ENCODE results near the gene ERH.

Gene ERH

GRCh38 chr14:69355154-69355597 is 42.9 kb downstream of the ERH start:
- DNase-seq, result no peak

GRCh38 chr14:69354383-69355153 is 43.5 kb downstream of the ERH start:
- peak; percentile 78 for DNase-seq

- DNase-seq, result no peak
Observed at GRCh38 chr14:69353168-69353567, 44.9 kb downstream of the ERH start.

GRCh38 chr14:69351911-69352310 is 46.2 kb downstream of the ERH start:
- no peak for DNase-seq

GRCh38 chr14:69351385-69351784 is 46.7 kb downstream of the ERH start:
- DNase-seq, result no peak

GRCh38 chr14:69350892-69351291 is 47.2 kb downstream of the ERH start:
- no peak for DNase-seq

GRCh38 chr14:69349091-69349777 is 48.9 kb downstream of the ERH start:
- DNase-seq, result no peak

GRCh38 chr14:69346710-69347109 is 51.4 kb downstream of the ERH start:
- DNase-seq, result no peak

GRCh38 chr14:69345402-69345801 is 52.7 kb downstream of the ERH start:
- no peak for DNase-seq

GRCh38 chr14:69344171-69344570 is 53.9 kb downstream of the ERH start:
- DNase-seq, result no peak

GRCh38 chr14:69342928-69343525 is 55.1 kb downstream of the ERH start:
- no peak for DNase-seq

- no peak for DNase-seq
Observed at GRCh38 chr14:69339426-69339825, 58.7 kb downstream of the ERH start.

GRCh38 chr14:69337984-69338383 is 60.1 kb downstream of the ERH start:
- DNase-seq, result no peak

GRCh38 chr14:69335371-69335771 is 62.7 kb downstream of the ERH start:
- DNase-seq, result no peak

GRCh38 chr14:69334576-69334975 is 63.5 kb downstream of the ERH start:
- no peak for DNase-seq

- no peak for DNase-seq
Observed at GRCh38 chr14:69333791-69334337, 64.2 kb downstream of the ERH start.

GRCh38 chr14:69332782-69333395 is 65.2 kb downstream of the ERH start:
- DNase-seq, result no peak

GRCh38 chr14:69331206-69331605 is 66.9 kb downstream of the ERH start:
- DNase-seq, result no peak

Data from activated CD8-positive, alpha-beta memory T cell treated with anti-CD3 and anti-CD28 coated beads for 24 hours (primary cell).